GM12878 (cell line): ENCODE data around the gene MOB2. TPM values are rescaled to one million over a fixed set of nuclear protein-coding genes. Genes with fewer than 3 reads are reported as not detected.

Experiments
- ATAC-seq: fragments of 200-7000 bp; cut with Tn5 transposase; 3 replicates; pipeline ENCODE4 v1.9.1; 2020; ENCODE audit warnings: mild to moderate bottlenecking, moderate library complexity
- BruUV-seq: library from RNA; stranded (reverse); fragments of 400-500 nt; replicated peaks from 2 replicates; lab custom pipeline; 2021; lab: Mats Ljungman, UMichigan
- CTCF ChIA-PET: fragments of 300-600 bp; sonication (Branson Sonifier 250); formaldehyde crosslinking; extraction: SDS; loops from one replicate; lab custom pipeline; 2021; ENCODE audit warnings: inconsistent platforms; lab: Yijun Ruan, JAX
- POLR2A ChIA-PET: fragments of 350-600 bp; formaldehyde crosslinking; extraction: SDS; loops from one replicate; lab custom pipeline; 2021; ENCODE audit warnings: inconsistent platforms; lab: Charles Lee
- RAD21 ChIA-PET: fragments of 300-600 bp; sonication (Branson Sonifier 250); formaldehyde crosslinking; loops from one replicate; lab custom pipeline; 2023; ENCODE audit warnings: antibody characterized with exemption; ENCODE audit not compliant: unreplicated experiment; lab: Charles Lee
- SMC1A ChIA-PET: fragments of 300-600 bp; sonication (Branson Sonifier 250); formaldehyde crosslinking; loops from one replicate; lab custom pipeline; 2023; ENCODE audit not compliant: unreplicated experiment, uncharacterized antibody; lab: Charles Lee
- DNase-seq: peaks from one replicate; pipeline ENCODE4 v3.0.0-alpha.2; 2011; ENCODE audit warnings: low read depth, low spot score
- FAIRE-seq: peaks from 3 replicates; lab custom pipeline; 2011; peaks lifted over from hg19 to GRCh38; lab: Jason Lieb, UNC
- H2AFZ ChIP-seq: 2 replicates; pipeline ENCODE4 v1.6.0; 2011; ENCODE audit warnings: low read depth, low read length, control low read depth; ENCODE audit not compliant: control insufficient read depth
- H3K27ac ChIP-seq: 2 replicates; pipeline ENCODE4 v1.5.1; 2011; ENCODE audit warnings: control low read depth; ENCODE audit not compliant: control insufficient read depth, insufficient read depth
- H3K27me3 ChIP-seq, 2 experiments: replicated peaks in 1 of 2; 2 replicates each; pipeline versions ENCODE4 v1.6.0 to v1.6.1; 2011; ENCODE audit warnings: low read length in 1 of 2; ENCODE audit not compliant: control insufficient read depth in 2 of 2, insufficient read depth in 2 of 2
- H3K36me3 ChIP-seq, 2 experiments: 2 replicates each; pipeline ENCODE4 v1.5.1; 2011; ENCODE audit warnings: low read length in 1 of 2; ENCODE audit not compliant: control insufficient read depth in 2 of 2, insufficient read depth in 2 of 2
- H3K4me1 ChIP-seq: 2 replicates; pipeline ENCODE4 v1.6.1; 2011; ENCODE audit warnings: mild to moderate bottlenecking, low read length, moderate library complexity, mixed read lengths; ENCODE audit not compliant: control insufficient read depth, insufficient read depth
- H3K4me2 ChIP-seq: 2 replicates; pipeline ENCODE4 v1.6.0; 2011; ENCODE audit warnings: control low read depth; ENCODE audit not compliant: control insufficient read depth, insufficient read depth
- H3K4me3 ChIP-seq: fragments of 200-600 bp; sonication (generic); 2 replicates; pipeline ENCODE4 v1.5.1; 2016
- H3K79me2 ChIP-seq: 2 replicates; pipeline ENCODE4 v1.6.0; 2011; ENCODE audit warnings: low read length; ENCODE audit not compliant: control insufficient read depth, insufficient read depth
- H3K9ac ChIP-seq: 2 replicates; pipeline ENCODE4 v1.8.0; 2011; ENCODE audit warnings: low read length, control low read depth, mixed read lengths; ENCODE audit not compliant: control insufficient read depth, insufficient read depth
- H3K9me3 ChIP-seq: replicated peaks from 3 replicates; pipeline ENCODE4 v1.5.1; 2011; ENCODE audit warnings: mild to moderate bottlenecking, low read length; ENCODE audit not compliant: control insufficient read depth, insufficient read depth
- H4K20me1 ChIP-seq: 2 replicates; pipeline ENCODE4 v1.6.0; 2011; ENCODE audit not compliant: control insufficient read depth, insufficient read depth
- NFXL1 ChIP-seq: fragments of 450-650 bp; IDR thresholded peaks from 2 replicates; pipeline ENCODE4 v1.6.1; 2017; ENCODE audit warnings: antibody characterized with exemption, mild to moderate bottlenecking, borderline replicate concordance
- SMC3 ChIP-seq: IDR thresholded peaks from 2 replicates; pipeline ENCODE4 v1.6.1; 2011; ENCODE audit warnings: low read length, improper control_type of control experiment, borderline replicate concordance
- SP1 ChIP-seq: IDR thresholded peaks from one replicate; pipeline ENCODE4 v1.6.1; 2011; ENCODE audit warnings: low read depth, low read length
- ZNF207 ChIP-seq: fragments of 450-650 bp; IDR thresholded peaks from 2 replicates; pipeline ENCODE4 v1.6.1; 2014; ENCODE audit warnings: antibody characterized with exemption, mild to moderate bottlenecking, borderline replicate concordance
- ZSCAN29 ChIP-seq: fragments of 450-650 bp; IDR thresholded peaks from 2 replicates; pipeline ENCODE4 v1.6.1; 2017; ENCODE audit warnings: mild to moderate bottlenecking, moderate library complexity
- WGBS: methylation state at CpG from one replicate; pipeline ENCODE4 v1.1.6; 2016; ENCODE audit warnings: low lambda C conversion rate; ENCODE audit not compliant: insufficient replicate concordance, insufficient coverage; ENCODE audit errors: missing lambda C conversion rate; 5-methylcytosine and 5-hydroxymethylcytosine counted together
- in situ Hi-C: fragments of 300-500 bp; cut with MboI; formaldehyde crosslinking; loops from 9 replicates; pipeline ENCODE4 v1.14.3; 2018; ENCODE audit warnings: mixed read lengths
- intact Hi-C: fragments of 100-400 bp; cut with micrococcal nuclease; formaldehyde crosslinking; loops from one replicate; pipeline ENCODE4 v1.14.2; 2022; ENCODE audit not compliant: unreplicated experiment
- polyA plus RNA-seq, 11 experiments: library from polyadenylated mRNA; depleted of rRNA in 4 of 11; unstranded in 6 of 11; stranded (reverse) in 5 of 11; fragments of >200 nt; fragmentation: Nextera tagmentation in 4 of 11; fragmentation: Illumina TruSeq in 1 of 11; extraction: Ambion mirVana in 4 of 11; extraction: Trizol in 1 of 11; gene quantifications; 1 replicate in 1 of 11; 2 replicates in 10 of 11; pipeline versions ENCODE4 v1.2.1 to v1.2.3, GENCODE V29; 2011 to 2016; ENCODE audit warnings: inconsistent platforms in 2 of 11, missing spikeins in 2 of 11, low read depth in 1 of 11
- total RNA-seq, 4 experiments: library from RNA; depleted of rRNA in 3 of 4; stranded (reverse); fragments of >200 nt in 3 of 4; fragmentation: Illumina TruSeq in 1 of 4; extraction: Trizol in 1 of 4; gene quantifications; 2 replicates each; pipeline versions ENCODE4 v1.2.1 to v1.2.3, GENCODE V29; 2013 to 2021

MOB2 gene
- total and polyA plus RNA-seq, 10 of the 15 experiments (the other 5 are each of a cell fraction or from before 2014, with no cell fraction given): 0.10 to 34.6 (median 15.5) TPM

- TF ChIP-seq ZNF207 (no peak), NFXL1 (no peak), ZSCAN29 (no peak), SP1 (no peak), SMC3 (no peak)
- TF ChIP-seq, all 136 proteins: peak for 0
- no peak for ATAC-seq
- peaks cover 8% of the 10 kb centered on the region; the same call in 2 of the 3 replicates for H3K9me3 ChIP-seq
- CTCF ChIA-PET: no interaction called here
- no peak overlapping the region for H3K4me3 ChIP-seq
- no peaks in the 10 kb centered on the region for H3K79me2 ChIP-seq
- SMC1A ChIA-PET: no interaction called here
- no peak for FAIRE-seq
- in situ Hi-C loops: no loop called here
- H3K4me2 ChIP-seq: no peak overlapping the region
- no peak overlapping the region for H3K27ac ChIP-seq
- no peaks in the 10 kb centered on the region for H3K27me3 ChIP-seq
- intact Hi-C loops: no loop called here
- RAD21 ChIA-PET: no interaction called here
- H2AFZ ChIP-seq: no peak overlapping the region
- H3K36me3 ChIP-seq: no peaks in the 10 kb centered on the region
- no peaks in the 10 kb centered on the region for H3K4me1 ChIP-seq
- no peak overlapping the region for H3K9ac ChIP-seq
- 71% methylated on average over 17 of the region's 17 CpGs for WGBS
- BruUV-seq: no TSS peak
- DNase-seq: no peak
- POLR2A ChIA-PET: no interaction called here
- H4K20me1 ChIP-seq: no peaks in the 10 kb centered on the region
These were observed 66.8 kb downstream of the MOB2 start for GRCh38 chr11:1419811-1420210.

Other genes starting within 250 kb of the MOB2 start
Only the 7 nearest of the 9 such genes appear.
- not detected in 2 replicates for gene BRSK2, start 96.8 kb downstream of the MOB2 start, total RNA-seq (2014; rRNA removed)
- not detected in 2 replicates for gene BRSK2, start 96.8 kb downstream of the MOB2 start, total RNA-seq (2014; rRNA removed; fragmentation: Illumina TruSeq; extraction: Trizol)
- gene BRSK2, start 96.8 kb downstream of the MOB2 start, total RNA-seq (2021): 0.13 and 0.24 TPM in 2 replicates
- gene BRSK2, start 96.8 kb downstream of the MOB2 start, polyA plus RNA-seq (2011; rRNA removed): not detected in 2 replicates
- not detected in 2 replicates for gene BRSK2, start 96.8 kb downstream of the MOB2 start, polyA plus RNA-seq (2014; fragmentation: Illumina TruSeq; extraction: Trizol)
- gene BRSK2, start 96.8 kb downstream of the MOB2 start, polyA plus RNA-seq (2014; fragmentation: Nextera tagmentation; extraction: Ambion mirVana): not detected
- not detected in 2 replicates for gene BRSK2, start 96.8 kb downstream of the MOB2 start, polyA plus RNA-seq (2014; rRNA removed)
- not detected for gene BRSK2, start 96.8 kb downstream of the MOB2 start, polyA plus RNA-seq (2016; fragmentation: Nextera tagmentation; extraction: Ambion mirVana)
- not detected in 2 replicates for gene DUSP8, start 85.5 kb upstream of the MOB2 start, total RNA-seq (2014; rRNA removed)
- not detected in 2 replicates for gene DUSP8, start 85.5 kb upstream of the MOB2 start, total RNA-seq (2014; rRNA removed; fragmentation: Illumina TruSeq; extraction: Trizol)
- 0.21 and 0.38 TPM in 2 replicates for gene DUSP8, start 85.5 kb upstream of the MOB2 start, total RNA-seq (2021)
- 0.26 and 1.7 TPM in 2 replicates for gene DUSP8, start 85.5 kb upstream of the MOB2 start, polyA plus RNA-seq (2011; rRNA removed)
- gene DUSP8, start 85.5 kb upstream of the MOB2 start, polyA plus RNA-seq (2014; fragmentation: Illumina TruSeq; extraction: Trizol): 0.04 TPM in 1 of 2 replicates, not detected in the other
- gene DUSP8, start 85.5 kb upstream of the MOB2 start, polyA plus RNA-seq (2014; fragmentation: Nextera tagmentation; extraction: Ambion mirVana): not detected
- 0.09 and 0.14 TPM in 2 replicates for gene DUSP8, start 85.5 kb upstream of the MOB2 start, polyA plus RNA-seq (2014; rRNA removed)
- not detected for gene DUSP8, start 85.5 kb upstream of the MOB2 start, polyA plus RNA-seq (2016; fragmentation: Nextera tagmentation; extraction: Ambion mirVana)
- gene KRTAP5-1, start 98.5 kb upstream of the MOB2 start, total RNA-seq (2014; rRNA removed): not detected in 2 replicates
- gene KRTAP5-1, start 98.5 kb upstream of the MOB2 start, total RNA-seq (2014; rRNA removed; fragmentation: Illumina TruSeq; extraction: Trizol): not detected in 2 replicates
- not detected in 2 replicates for gene KRTAP5-1, start 98.5 kb upstream of the MOB2 start, total RNA-seq (2021)
- gene KRTAP5-1, start 98.5 kb upstream of the MOB2 start, polyA plus RNA-seq (2011; rRNA removed): not detected in 2 replicates
- not detected in 2 replicates for gene KRTAP5-1, start 98.5 kb upstream of the MOB2 start, polyA plus RNA-seq (2014; fragmentation: Illumina TruSeq; extraction: Trizol)
- gene KRTAP5-1, start 98.5 kb upstream of the MOB2 start, polyA plus RNA-seq (2014; fragmentation: Nextera tagmentation; extraction: Ambion mirVana): not detected
- gene KRTAP5-1, start 98.5 kb upstream of the MOB2 start, polyA plus RNA-seq (2014; rRNA removed): not detected in 2 replicates
- gene KRTAP5-1, start 98.5 kb upstream of the MOB2 start, polyA plus RNA-seq (2016; fragmentation: Nextera tagmentation; extraction: Ambion mirVana): not detected
- gene KRTAP5-2, start 111.5 kb upstream of the MOB2 start, total RNA-seq (2014; rRNA removed): not detected in 2 replicates
- not detected in 2 replicates for gene KRTAP5-2, start 111.5 kb upstream of the MOB2 start, total RNA-seq (2014; rRNA removed; fragmentation: Illumina TruSeq; extraction: Trizol)
- gene KRTAP5-2, start 111.5 kb upstream of the MOB2 start, total RNA-seq (2021): not detected in 2 replicates
- gene KRTAP5-2, start 111.5 kb upstream of the MOB2 start, polyA plus RNA-seq (2011; rRNA removed): not detected in 2 replicates
- not detected in 2 replicates for gene KRTAP5-2, start 111.5 kb upstream of the MOB2 start, polyA plus RNA-seq (2014; fragmentation: Illumina TruSeq; extraction: Trizol)
- gene KRTAP5-2, start 111.5 kb upstream of the MOB2 start, polyA plus RNA-seq (2014; fragmentation: Nextera tagmentation; extraction: Ambion mirVana): not detected
- not detected in 2 replicates for gene KRTAP5-2, start 111.5 kb upstream of the MOB2 start, polyA plus RNA-seq (2014; rRNA removed)
- gene KRTAP5-2, start 111.5 kb upstream of the MOB2 start, polyA plus RNA-seq (2016; fragmentation: Nextera tagmentation; extraction: Ambion mirVana): not detected
- gene KRTAP5-3, start 121.7 kb upstream of the MOB2 start, total RNA-seq (2014; rRNA removed): not detected in 2 replicates
- not detected in 2 replicates for gene KRTAP5-3, start 121.7 kb upstream of the MOB2 start, total RNA-seq (2014; rRNA removed; fragmentation: Illumina TruSeq; extraction: Trizol)
- not detected in 2 replicates for gene KRTAP5-3, start 121.7 kb upstream of the MOB2 start, total RNA-seq (2021)
- gene KRTAP5-3, start 121.7 kb upstream of the MOB2 start, polyA plus RNA-seq (2011; rRNA removed): not detected in 2 replicates
- gene KRTAP5-3, start 121.7 kb upstream of the MOB2 start, polyA plus RNA-seq (2014; fragmentation: Illumina TruSeq; extraction: Trizol): not detected in 2 replicates
- not detected for gene KRTAP5-3, start 121.7 kb upstream of the MOB2 start, polyA plus RNA-seq (2014; fragmentation: Nextera tagmentation; extraction: Ambion mirVana)
- not detected in 2 replicates for gene KRTAP5-3, start 121.7 kb upstream of the MOB2 start, polyA plus RNA-seq (2014; rRNA removed)
- gene KRTAP5-3, start 121.7 kb upstream of the MOB2 start, polyA plus RNA-seq (2016; fragmentation: Nextera tagmentation; extraction: Ambion mirVana): not detected
- not detected in 2 replicates for gene KRTAP5-4, start 135.4 kb upstream of the MOB2 start, total RNA-seq (2014; rRNA removed)
- not detected in 2 replicates for gene KRTAP5-4, start 135.4 kb upstream of the MOB2 start, total RNA-seq (2014; rRNA removed; fragmentation: Illumina TruSeq; extraction: Trizol)
- gene KRTAP5-4, start 135.4 kb upstream of the MOB2 start, total RNA-seq (2021): not detected in 2 replicates
- gene KRTAP5-4, start 135.4 kb upstream of the MOB2 start, polyA plus RNA-seq (2011; rRNA removed): not detected in 2 replicates
- gene KRTAP5-4, start 135.4 kb upstream of the MOB2 start, polyA plus RNA-seq (2014; fragmentation: Illumina TruSeq; extraction: Trizol): not detected in 2 replicates
- gene KRTAP5-4, start 135.4 kb upstream of the MOB2 start, polyA plus RNA-seq (2014; fragmentation: Nextera tagmentation; extraction: Ambion mirVana): not detected
- not detected in 2 replicates for gene KRTAP5-4, start 135.4 kb upstream of the MOB2 start, polyA plus RNA-seq (2014; rRNA removed)
- gene KRTAP5-4, start 135.4 kb upstream of the MOB2 start, polyA plus RNA-seq (2016; fragmentation: Nextera tagmentation; extraction: Ambion mirVana): not detected
- not detected in 2 replicates for gene KRTAP5-5, start 143.0 kb upstream of the MOB2 start, total RNA-seq (2014; rRNA removed)
- gene KRTAP5-5, start 143.0 kb upstream of the MOB2 start, total RNA-seq (2014; rRNA removed; fragmentation: Illumina TruSeq; extraction: Trizol): not detected in 2 replicates
- not detected in 2 replicates for gene KRTAP5-5, start 143.0 kb upstream of the MOB2 start, total RNA-seq (2021)
- not detected in 2 replicates for gene KRTAP5-5, start 143.0 kb upstream of the MOB2 start, polyA plus RNA-seq (2011; rRNA removed)
- gene KRTAP5-5, start 143.0 kb upstream of the MOB2 start, polyA plus RNA-seq (2014; fragmentation: Illumina TruSeq; extraction: Trizol): not detected in 2 replicates
- gene KRTAP5-5, start 143.0 kb upstream of the MOB2 start, polyA plus RNA-seq (2014; fragmentation: Nextera tagmentation; extraction: Ambion mirVana): not detected
- gene KRTAP5-5, start 143.0 kb upstream of the MOB2 start, polyA plus RNA-seq (2014; rRNA removed): not detected in 2 replicates
- not detected for gene KRTAP5-5, start 143.0 kb upstream of the MOB2 start, polyA plus RNA-seq (2016; fragmentation: Nextera tagmentation; extraction: Ambion mirVana)